GM21825 (cell line): ENCODE data around the gene ANKRD31.
"Not testable (repeated sequence)": the region's sequence is repeated elsewhere in the genome, so short reads cannot be mapped to it uniquely, and the experiment has no call there.

Experiments
- ATAC-seq: cut with Tn5 transposase; IDR thresholded peaks from one replicate; pipeline ENCODE4 v1.9.1; 2021; ENCODE audit warnings: mild to moderate bottlenecking, moderate library complexity; ENCODE audit not compliant: unreplicated experiment

ANKRD31 gene

DNA sequence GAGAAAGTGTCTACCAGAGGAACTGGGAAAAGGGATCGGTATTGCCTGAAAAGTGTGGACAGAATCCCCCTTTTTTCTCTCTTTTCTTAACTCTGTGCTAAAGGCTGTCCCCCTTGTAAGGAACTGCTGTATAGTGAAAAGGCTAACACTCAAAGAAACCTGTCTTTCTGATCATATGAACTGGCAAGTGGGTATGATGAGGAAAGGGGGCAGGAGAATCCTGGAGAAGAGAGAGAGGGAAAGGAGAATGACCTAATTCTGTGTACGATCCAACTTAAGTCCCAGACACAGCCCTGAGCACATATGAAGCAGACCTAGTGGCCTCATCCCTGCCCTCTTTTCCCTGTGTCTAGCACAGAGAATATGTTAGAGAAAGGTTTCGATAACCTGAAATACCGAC lies 967 bp downstream of the ANKRD31 start:
- no peak for ATAC-seq

DNA sequence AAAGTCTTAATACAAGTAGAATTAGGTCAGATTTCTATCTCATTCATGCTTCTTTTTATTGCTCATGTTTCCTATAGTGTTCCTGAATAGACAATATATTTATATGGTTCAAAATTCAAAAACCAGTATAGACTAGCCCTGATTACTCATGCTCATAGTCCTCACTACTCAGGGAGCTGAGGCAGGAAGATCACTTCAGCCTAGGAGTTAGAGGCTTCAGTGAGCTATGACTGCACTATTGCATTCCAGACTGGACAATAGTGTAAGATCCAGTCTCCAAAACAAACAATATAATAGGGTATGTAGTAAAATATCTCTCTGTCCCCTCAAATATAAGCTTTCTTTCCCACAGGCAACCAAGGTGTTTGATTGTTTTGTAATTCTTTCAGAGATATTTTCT lies 2.4 kb downstream of the ANKRD31 start:
- no peak for ATAC-seq

DNA sequence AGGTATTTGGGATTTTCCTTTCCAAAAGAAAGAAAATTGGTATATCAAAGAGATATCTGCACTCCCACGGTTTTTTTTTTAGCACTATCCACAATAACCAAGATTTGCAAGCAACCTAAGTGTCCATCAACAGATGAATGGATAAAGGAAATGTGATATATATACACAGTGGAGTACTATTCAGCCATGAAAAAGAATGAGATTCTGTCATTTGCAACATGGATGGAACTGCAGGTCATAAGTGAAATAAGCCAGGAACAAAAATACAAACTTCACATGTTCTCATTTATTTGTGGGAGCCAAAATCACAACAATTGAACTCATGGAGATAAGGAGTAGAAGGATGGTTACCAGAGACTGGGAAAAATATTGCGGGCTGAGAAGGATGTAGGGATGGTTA lies 9.8 kb downstream of the ANKRD31 start:
- ATAC-seq: no peak

DNA sequence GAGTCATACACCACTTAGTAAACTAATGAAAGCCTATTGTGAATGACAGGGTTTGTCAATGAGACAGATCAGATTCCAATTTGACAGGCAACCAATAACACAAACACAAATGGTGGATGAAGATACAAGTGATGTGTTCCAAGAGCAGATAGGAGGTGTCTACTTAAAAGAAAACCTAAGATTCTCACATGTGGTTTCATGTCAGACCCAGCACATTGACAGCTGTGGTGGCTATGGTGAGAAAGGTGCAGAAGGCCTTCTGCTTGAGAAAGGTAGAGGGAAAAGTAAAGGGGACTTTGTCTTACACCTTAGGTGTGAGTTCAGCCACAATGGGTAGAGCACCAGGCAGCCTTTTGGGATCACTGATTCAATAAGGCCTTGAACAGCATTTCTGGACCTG lies 11.2 kb downstream of the ANKRD31 start:
- no peak for ATAC-seq

DNA sequence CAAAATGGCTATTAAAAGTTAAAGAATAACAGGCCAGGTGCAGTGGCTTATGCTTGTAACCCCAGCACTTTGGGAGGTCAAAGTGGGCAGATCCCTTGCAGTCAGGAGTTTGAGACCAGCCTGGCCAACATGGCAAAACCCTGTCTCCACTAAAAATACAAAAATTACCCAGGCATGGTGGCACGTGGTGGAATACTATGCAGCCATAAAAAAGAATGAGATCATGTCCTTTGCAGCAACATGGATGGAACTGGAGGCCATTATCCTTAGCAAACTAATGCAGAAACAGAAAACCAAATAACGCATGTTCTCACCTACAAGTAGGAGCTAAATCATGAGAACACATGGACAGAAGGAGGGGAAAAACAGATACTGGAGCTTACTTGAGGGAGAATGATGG lies 15.9 kb downstream of the ANKRD31 start:
- not testable (repeated sequence) for ATAC-seq

DNA sequence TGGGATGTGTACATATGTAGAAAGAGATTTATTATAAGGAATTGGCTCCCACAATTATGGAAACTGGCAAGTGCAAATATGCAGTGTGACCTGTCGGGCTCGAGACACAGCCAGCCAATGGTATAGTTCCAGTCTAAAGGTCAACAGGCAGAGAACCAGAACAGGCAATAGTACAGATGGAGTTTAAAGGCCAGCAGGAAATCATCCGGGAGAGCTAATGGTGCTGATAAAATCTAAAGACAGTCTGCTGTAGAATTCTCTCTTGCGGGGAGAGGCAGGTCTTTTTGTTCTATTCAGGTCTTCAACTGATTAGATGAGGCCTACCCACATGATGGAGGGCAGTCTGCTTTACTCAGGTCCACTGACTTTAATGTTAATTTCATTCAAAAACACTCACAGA lies 21.8 kb downstream of the ANKRD31 start:
- ATAC-seq: no peak

DNA sequence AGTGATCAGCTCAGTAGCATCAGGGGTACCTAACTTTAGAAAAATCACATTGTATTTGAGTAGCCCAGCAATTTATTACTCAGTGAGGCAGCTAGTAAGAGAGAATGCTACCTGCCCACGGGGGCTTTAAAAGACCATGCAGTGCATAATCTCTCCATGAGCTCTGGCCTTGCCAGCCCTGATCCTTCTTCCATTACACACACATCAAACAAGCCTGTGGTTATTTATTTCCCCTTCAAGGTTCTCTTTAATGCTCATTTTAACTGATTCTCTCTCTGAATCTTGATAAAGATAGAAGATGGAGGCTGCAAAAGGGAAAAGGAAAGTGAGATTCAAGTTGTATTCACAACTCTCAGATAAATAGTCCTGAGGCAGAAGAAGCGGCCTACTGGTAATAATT lies 22.3 kb downstream of the ANKRD31 start:
- ATAC-seq: no peak

DNA sequence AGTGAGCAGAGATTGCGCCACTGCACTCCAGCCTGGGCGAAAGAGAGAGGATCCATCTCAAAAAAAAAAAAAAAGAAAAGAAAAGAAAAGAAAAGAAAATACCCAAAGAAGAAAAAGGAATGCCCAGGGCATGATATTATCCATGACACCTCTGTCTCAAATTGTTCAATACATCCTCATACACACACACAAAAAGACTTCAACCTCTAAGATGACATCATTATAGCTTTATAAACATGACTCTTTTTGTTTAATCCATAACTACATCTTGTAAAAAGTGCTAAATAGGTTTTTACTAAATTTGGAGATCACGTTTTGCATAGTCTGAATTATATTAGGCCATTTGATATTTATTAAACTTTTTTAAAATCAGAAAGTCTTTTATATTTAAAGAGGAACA lies 33.1 kb downstream of the ANKRD31 start:
- ATAC-seq: no peak

DNA sequence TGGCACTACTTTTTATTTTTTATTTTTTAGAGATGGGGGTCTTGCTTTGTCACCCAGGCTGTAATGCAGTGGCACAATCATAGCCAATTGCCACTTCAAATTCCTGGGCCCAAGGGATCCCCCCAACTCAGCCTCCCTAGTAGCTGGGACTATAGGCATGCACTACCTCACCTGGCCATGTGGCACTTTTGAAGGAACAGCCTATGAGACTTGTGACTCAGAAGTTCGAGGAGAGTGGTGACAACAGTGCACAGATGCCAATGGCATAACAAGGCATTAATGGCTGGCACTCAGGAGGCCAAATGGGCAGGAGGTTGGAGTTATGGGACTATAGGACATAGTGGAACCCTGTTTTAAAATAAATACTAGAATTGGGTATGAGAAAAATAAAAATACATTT lies 33.7 kb downstream of the ANKRD31 start:
- ATAC-seq: no peak

DNA sequence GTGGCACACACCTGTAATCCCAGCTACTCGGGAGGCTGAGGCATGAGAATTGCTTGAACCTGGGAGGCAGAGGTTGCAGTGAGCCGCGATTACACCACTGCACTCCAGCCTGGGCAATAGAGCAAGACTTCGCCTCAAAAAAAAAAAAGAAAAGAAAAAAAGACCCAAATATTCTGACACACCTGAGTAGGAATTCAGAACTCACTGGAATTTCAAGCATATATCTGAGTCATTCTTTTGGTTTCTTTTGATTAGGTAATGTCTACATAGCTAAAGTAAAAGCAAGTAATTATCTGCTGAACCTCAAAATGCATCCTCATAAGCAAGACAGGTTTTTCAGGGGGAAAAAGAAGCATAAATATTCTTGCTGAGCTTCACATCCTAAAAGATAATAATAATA lies 35.9 kb downstream of the ANKRD31 start:
- no peak for ATAC-seq

DNA sequence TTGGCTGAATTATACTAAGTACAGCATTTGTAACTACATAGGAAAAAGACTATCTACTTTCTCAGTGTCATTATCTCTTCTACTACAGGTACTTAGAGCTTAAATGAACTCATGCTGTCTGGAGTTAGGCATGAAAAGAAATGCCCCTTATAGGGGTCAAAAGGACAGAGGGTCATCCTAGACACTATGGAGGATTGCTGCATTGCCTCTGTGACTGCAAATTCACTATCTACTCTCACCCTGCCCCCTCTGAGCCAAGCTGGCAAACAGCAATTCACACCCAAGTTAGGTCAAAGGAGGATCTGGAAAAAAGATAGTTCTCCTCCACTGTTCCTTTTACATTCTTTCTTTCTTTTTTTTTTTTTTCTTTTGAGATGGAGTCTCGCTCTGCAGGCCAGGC lies 36.7 kb downstream of the ANKRD31 start:
- no peak for ATAC-seq

DNA sequence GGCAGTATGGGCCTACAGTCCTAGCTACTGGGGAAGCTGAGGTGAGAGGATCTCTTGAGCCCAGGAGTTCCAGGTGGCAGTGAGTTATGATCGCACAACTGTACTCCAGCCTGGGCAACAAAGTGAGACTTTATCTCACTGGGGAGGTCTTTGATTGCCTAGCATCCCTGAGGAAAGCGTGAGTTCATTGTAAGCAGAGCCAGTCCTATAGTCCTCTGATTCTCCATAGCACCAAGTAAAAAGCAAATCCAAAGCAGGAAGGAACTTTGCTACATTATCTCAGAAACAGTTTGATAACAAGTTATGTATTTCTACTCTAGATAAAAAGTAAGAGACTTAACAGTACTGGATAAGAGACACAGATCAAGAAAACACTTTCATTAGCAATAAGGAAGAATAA lies 37.6 kb downstream of the ANKRD31 start:
- no peak for ATAC-seq

DNA sequence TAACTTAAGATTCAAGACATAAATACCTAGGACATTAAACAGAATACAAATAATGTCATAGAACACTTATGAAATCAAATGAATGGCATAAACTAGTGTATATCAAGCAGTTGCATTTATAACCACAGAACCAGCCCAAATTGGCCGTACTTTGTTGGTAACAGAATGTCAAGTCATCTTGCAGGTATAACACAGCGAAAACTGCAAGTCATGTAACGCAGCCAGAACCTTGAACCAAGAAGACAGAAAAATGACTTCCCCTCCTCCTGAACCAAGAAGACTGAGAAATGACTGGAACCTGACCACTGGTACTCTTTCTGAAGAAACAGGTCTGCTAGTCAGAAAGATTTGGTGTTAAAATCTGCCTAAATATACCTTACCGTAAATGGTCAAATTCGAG lies 38.9 kb downstream of the ANKRD31 start:
- ATAC-seq: no peak

DNA sequence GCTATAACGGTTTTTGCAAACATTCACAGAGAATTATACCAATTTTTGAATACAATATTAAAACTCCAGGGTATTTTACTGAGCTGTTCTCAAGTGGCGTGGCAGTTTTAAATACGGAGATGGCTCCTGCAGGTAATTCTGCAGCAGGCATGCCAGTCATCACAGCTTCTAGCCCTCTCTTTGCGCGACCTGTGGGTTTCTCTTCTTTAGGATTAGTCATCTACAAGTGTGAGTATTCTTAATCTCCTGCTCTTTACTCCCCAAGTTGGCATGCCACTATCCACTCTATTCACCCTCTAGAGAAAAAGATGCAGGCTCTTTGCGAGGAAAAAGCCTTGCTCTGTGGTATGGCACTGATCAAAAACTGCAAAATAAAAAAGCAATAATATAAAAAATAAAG lies 43.9 kb downstream of the ANKRD31 start:
- ATAC-seq: no peak

DNA sequence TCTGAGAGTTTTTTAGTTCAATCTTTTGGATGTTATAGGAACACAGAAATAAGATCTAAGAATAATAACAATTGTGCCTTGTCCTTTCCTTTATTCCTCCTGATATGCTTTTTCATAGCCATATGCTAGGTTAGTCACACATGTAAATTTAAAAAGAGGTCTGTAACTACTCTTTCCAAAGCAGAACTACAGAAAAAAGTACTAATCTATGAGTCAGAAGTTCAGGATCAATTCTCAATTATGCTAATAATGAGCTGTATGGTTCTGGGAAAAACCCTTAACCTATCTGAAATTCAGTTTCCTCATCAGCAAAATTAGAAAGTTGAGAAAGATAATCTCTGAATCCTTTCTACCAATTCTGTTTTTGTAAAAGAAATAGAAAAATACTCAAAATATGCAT lies 44.4 kb downstream of the ANKRD31 start:
- ATAC-seq: no peak

DNA sequence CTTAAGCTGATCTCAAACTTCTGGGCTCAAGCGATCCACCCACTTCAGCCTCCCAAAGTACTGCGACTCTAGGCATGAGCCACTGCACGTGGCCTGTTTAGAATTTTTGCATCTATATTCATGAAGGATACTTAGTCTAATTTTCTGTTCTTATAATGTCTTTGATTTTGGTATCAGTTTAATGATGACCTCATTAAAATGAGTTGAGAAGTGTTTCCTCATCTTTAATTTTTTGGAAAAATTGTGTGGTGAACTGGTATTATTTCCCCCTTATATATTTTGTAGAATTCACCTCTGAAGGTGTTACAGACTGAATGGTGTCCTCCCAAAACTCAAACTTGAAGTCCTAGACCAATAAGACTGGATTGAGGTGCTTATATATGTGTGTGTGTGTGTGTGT lies 46.5 kb downstream of the ANKRD31 start:
- no peak for ATAC-seq

DNA sequence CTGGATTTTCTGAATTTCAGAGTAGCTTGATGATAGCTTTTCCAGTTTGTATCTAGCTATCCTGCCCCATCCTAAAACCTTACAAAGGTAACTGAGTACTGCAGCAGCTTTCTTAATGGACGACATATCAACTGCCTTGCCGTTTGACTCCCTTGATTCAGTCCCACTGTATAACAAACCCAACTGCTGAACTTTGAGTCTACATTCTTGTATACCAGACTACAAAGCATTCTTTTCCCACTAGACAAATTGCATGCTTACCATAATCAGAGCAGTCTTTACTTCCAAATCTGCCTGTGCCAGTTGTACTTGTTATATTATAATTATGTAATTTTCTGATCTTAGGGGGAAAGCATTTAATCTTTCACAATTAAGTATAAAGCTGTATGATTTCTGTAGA lies 47.3 kb downstream of the ANKRD31 start:
- no peak for ATAC-seq

DNA sequence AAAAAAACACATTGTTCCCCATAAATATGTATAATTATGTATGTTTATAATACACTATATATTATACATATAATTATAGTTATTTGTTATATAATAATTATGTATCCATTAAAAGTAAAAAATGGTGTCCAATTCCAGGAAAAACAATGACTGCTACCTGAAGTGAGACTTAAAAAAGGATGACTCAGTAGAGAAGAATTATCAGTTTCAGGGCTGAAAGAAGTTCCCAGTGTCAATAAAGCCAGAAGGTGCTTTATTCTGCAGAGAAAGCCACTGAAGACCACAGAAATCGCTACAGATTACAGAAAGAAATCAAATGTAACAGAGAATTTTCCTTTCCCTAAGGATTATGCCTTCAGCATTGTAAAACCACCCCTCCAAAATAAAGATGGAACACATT lies 50.9 kb downstream of the ANKRD31 start:
- ATAC-seq: no peak

DNA sequence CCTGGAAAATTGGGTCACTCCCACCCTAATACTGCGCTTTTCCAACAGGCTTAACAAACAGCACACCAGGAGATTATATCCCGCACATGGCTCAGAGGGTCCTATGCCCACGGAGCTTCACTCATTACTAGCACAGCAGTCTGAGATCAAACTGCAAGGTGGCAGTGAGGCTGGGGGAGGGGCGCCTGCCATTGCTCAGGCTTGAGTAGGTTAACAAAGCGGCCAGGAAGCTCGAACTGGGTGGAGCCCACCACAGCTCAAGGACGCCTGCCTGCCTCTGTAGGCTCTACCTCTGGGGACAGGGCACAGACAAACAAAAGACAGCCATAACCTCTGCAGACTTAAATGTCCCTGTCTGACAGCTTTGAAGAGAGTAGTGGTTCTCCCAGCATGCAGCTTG lies 60.7 kb downstream of the ANKRD31 start:
- not testable (repeated sequence) for ATAC-seq

DNA sequence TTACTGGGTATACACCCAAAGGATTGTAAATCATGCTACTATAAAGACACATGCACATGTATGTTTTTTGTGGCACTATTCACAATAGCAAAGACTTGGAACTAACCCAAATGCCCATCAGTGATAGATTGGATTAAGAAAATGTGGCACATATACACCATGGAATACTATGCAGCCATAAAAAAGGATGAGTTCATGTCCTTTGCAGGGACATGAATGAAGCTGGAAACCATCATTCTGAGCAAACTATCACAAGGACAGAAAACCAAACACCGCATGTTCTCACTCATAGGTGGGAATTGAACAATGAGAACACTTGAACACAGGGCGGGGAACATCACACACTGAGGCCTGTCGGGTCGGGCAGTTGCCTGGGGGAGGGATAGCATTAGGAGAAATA lies 61.8 kb downstream of the ANKRD31 start:
- not testable (repeated sequence) for ATAC-seq

DNA sequence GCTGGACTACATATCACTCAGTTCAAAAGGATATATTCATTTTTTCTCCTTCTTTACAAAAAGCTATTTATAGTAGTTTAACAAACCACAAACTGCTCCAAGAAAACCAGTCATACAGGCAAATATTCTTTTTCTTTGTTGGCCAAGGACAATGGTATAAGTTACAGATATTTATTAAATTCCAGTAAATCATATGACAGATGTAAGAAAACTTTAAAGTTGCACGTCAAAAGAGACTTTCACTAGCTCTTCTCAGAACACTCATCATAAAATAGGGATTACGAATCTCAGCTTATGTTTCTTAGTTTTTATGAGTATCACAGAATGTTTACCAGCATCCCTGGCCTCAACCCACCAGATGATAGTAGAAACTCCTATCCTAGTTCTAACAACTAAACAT lies 67.2 kb downstream of the ANKRD31 start:
- no peak for ATAC-seq

DNA sequence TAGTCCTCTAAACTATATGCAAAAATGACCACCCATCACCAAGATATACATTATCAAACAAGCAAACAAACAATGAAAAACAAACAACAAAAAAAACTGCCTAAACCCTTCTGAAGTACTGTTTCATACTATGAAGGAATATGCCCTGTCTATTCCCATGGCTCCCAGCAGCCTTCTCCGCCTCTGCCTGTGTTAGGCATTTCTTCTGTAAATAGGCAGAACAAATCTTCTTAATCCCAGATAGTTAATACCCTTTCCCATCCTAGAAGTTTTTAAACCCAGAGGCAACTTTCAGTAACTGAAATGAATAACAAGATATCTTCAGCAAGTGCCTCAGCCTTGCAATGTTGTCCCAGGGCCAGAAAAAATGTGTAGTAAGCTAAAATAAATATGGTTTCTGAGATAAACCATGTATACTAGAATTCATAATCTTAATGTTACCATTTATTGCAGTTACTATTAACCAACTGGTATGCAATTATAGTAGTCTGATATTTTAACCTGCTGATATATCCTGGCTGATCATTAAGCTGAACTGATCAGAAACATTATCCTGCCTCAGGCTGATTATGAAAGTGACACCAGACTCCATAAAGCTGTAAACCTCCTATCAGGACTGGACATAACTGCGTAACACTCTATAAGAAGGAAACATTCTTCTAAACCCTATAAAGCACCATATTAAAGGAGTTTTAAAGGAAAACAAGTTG lies 68.5 kb downstream of the ANKRD31 start:
- no peak for ATAC-seq

DNA sequence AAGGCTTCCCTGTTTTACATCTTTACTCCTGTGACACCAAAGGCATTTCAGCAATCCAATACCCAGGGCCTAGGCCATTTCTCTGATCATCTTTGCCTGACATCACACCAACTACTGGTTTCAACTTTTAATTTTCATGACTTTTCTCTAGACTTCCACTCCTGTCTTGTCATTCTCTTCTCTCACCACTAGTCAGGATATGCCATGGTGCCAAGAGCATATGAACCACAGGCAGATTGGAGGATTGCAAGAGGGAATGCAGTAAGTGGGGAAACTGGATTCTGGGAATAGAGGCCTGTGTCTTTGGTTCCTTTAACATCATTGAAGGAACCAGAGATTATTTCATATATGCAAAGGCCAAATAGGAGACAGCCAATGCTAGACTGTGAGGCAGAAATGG lies 69.3 kb downstream of the ANKRD31 start:
- no peak for ATAC-seq
